Measurements from ENCODE around the gene MIGA2. TPM values are rescaled to one million over a fixed set of nuclear protein-coding genes. Genes with fewer than 3 reads are reported as not detected.

Gene MIGA2
- total and polyA plus RNA-seq, 2 of the 8 experiments (the other 6 are each of a cell fraction or from before 2014, with no cell fraction given) = 24.6 to 39.0 TPM

DNA sequence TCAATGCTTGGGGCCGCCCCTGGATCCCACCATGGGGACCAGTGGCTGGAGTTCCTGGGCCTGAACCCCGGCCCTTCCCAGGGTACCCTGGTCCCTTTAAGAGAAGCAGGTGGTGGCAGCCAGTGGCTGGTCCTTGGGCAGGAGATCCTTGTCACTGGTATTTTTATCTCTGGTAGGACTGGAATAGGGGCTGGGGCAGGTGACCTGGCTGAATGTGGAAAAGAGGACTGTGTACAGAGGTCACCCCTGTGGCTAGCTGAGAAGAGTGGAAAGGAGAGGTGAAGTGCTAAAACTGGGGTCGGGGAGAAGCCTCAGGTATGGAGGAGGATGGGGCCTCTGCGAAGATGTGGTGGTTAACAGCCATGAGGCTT is 67.2 kb downstream of the MIGA2 start:
- Histone ChIP-seq H3K9ac (replicated peaks in 1 of 4; ENCODE audit: extremely low read depth in 1 of 4, low read depth in 3 of 4, low read length in 3 of 4) (no peak overlapping the region), H3K14ac (ENCODE audit: insufficient read length) (no peak overlapping the region), H3K23ac (ENCODE audit: insufficient read length) (no peak overlapping the region), H3K27me3 (replicated peaks in 1 of 4; ENCODE audit: control insufficient read depth in 3 of 4, extremely low read depth in 1 of 4, insufficient read depth in 3 of 4, low read length in 3 of 4) (peaks cover 0 to 6% (median 4%) of the 10 kb centered on the region in 4 experiments; a peak in 4 of 7 replicates), H2AFZ (ENCODE audit: low read length) (no peak overlapping the region), H3K4me1 (replicated peaks in 1 of 4; ENCODE audit: control insufficient read depth in 3 of 4, insufficient read depth in 4 of 4, low read length in 3 of 4) (peaks cover 0 to 5% (median 1%) of the 10 kb centered on the region in 4 experiments; a peak in 2 of 7 replicates), H2BK20ac (ENCODE audit: low read length) (no peak overlapping the region), H3K4ac (replicated peaks; ENCODE audit: insufficient read length, low read depth, low read length) (no peak overlapping the region), H2BK120ac (replicated peaks; ENCODE audit: low read depth, low read length) (no peak overlapping the region), H2AK5ac (ENCODE audit: low read depth, low read length) (no peak overlapping the region), H3K9me3 (ENCODE audit: insufficient read depth in 2 of 2, low read depth in 1 of 2, low read length in 1 of 2) (no peaks in the 10 kb centered on the region), H3K27ac (ENCODE audit: low read depth, low read length) (no peak overlapping the region), H4K91ac (replicated peaks; ENCODE audit: insufficient read length, low read length) (no peak overlapping the region), H3K23me2 (ENCODE audit: low read depth, low read length) (no peaks in the 10 kb centered on the region), H2BK15ac (ENCODE audit: low read length) (no peak overlapping the region), H3K36me3 (ENCODE audit: control insufficient read depth in 2 of 4, insufficient read depth in 4 of 4, low read length in 3 of 4) (no peaks in the 10 kb centered on the region), H4K8ac (ENCODE audit: extremely low read depth, insufficient read depth, low read length) (no peak overlapping the region), H3K79me1 (ENCODE audit: low read depth, low read length) (no peaks in the 10 kb centered on the region), H3K79me2 (ENCODE audit: control insufficient read depth in 1 of 2, insufficient read depth in 2 of 2, low read length in 2 of 2) (no peaks in the 10 kb centered on the region), H4K20me1 (replicated peaks in 1 of 2; ENCODE audit: control insufficient read depth in 1 of 2, insufficient read depth in 2 of 2, low read length in 2 of 2) (no peaks in the 10 kb centered on the region), H3K18ac (ENCODE audit: extremely low read depth, low read length) (no peak overlapping the region), H4K5ac (ENCODE audit: insufficient read length, low read depth, low read length) (no peak overlapping the region), H3K4me3 (ENCODE audit: extremely low read depth in 1 of 4, insufficient read depth in 2 of 4, low read depth in 3 of 4, low read length in 4 of 4) (no peak overlapping the region), H3K4me2 (ENCODE audit: insufficient read depth in 1 of 2, low read depth in 2 of 2, low read length in 2 of 2) (no peak overlapping the region), H2BK12ac (ENCODE audit: low read depth, low read length) (no peak overlapping the region), H3K56ac (replicated peaks; ENCODE audit: insufficient read length, low read depth, low read length) (no peak overlapping the region), H2BK5ac (ENCODE audit: low read depth, low read length) (no peak overlapping the region)
- TF ChIP-seq POU5F1 (IDR thresholded peaks at IDR 0.05; ENCODE audit: low read depth, low read length) (no peak), BCL11A (IDR thresholded peaks at IDR 0.05; ENCODE audit: low read depth in 2 of 2, low read length in 2 of 2) (no peak), KDM4A (IDR thresholded peaks at IDR 0.05; ENCODE audit: low read depth, low read length, severe bottlenecking) (no peak), MAX (IDR thresholded peaks at IDR 0.05) (no peak), BRCA1 (IDR thresholded peaks at IDR 0.05; ENCODE audit: low read depth, low read length) (no peak), HDAC2 (IDR thresholded peaks at IDR 0.05; ENCODE audit: borderline replicate concordance in 1 of 2, low read depth in 2 of 2, low read length in 2 of 2) (no peak), MAFK (IDR thresholded peaks at IDR 0.05; ENCODE audit: low read depth, low read length) (no peak), CBX8 (IDR thresholded peaks at IDR 0.05; ENCODE audit: borderline replicate concordance, low read depth, low read length) (no peak), RFX5 (IDR thresholded peaks at IDR 0.05; ENCODE audit: borderline replicate concordance, low read depth, low read length) (no peak), POLR2AphosphoS5 (IDR thresholded peaks at IDR 0.05; ENCODE audit: low read depth, low read length) (no peak), CTBP2 (IDR thresholded peaks at IDR 0.05; ENCODE audit: borderline replicate concordance, insufficient read depth, insufficient read length, low read length) (no peak), FOSL1 (IDR thresholded peaks at IDR 0.05; ENCODE audit: insufficient read depth, low read depth, low read length) (no peak), CEBPB (IDR thresholded peaks at IDR 0.05; ENCODE audit: low read depth, low read length) (no peak)
- DNase-seq (ENCODE audit: low read depth in 1 of 2, low spot score in 2 of 2) (no peak), FAIRE-seq (no peak)
- POLR2A ChIA-PET (ENCODE audit: partially characterized antibody) = interaction anchor here (0.6 to 1.0 kb wide), 2 partner anchors 11 to 65 kb away, joined by 3 read pairs; no protein-coding TSS in a partner anchor
- WGBS, 2 experiments (ENCODE audit: extremely low coverage in 1 of 2, insufficient coverage in 1 of 2, insufficient read length in 1 of 2, insufficient replicate concordance in 2 of 2, low coverage in 1 of 2, low lambda C conversion rate in 2 of 2, missing lambda C conversion rate in 1 of 2) = 78% methylated on average over 4 of the region's 4 CpGs; no CpG with 5 or more reads in 1 of the 2 experiments
- CTCF ChIA-PET (ENCODE audit: partially characterized antibody) = interaction anchor here (0.6 to 2.0 kb wide), 10 partner anchors 9 to 510 kb away, joined by 3 to 12 read pairs (median 4); no protein-coding TSS in a partner anchor

Measured in H1 (cell line).